Ishikawa (cell line): ENCODE measurements around the gene SH3RF3.

Experiments
- CEBPB ChIP-seq: IDR thresholded peaks from 2 replicates; pipeline ENCODE4 v1.6.1; 2012
- CREB1 ChIP-seq: IDR thresholded peaks from 2 replicates; pipeline ENCODE4 v1.6.1; 2012; ENCODE audit warnings: low read depth
- EGR1 ChIP-seq: IDR thresholded peaks from 2 replicates; pipeline ENCODE4 v1.6.1; 2012
- EP300 ChIP-seq: IDR thresholded peaks from 2 replicates; pipeline ENCODE4 v1.6.1; 2012; ENCODE audit warnings: borderline replicate concordance
- FOXM1 ChIP-seq: IDR thresholded peaks from 2 replicates; pipeline ENCODE4 v1.6.1; 2012; ENCODE audit warnings: low read depth, borderline replicate concordance
- MAX ChIP-seq: IDR thresholded peaks from 2 replicates; pipeline ENCODE4 v1.6.1; 2012
- NFIC ChIP-seq: IDR thresholded peaks from 2 replicates; pipeline ENCODE4 v1.6.1; 2012
- RAD21 ChIP-seq: IDR thresholded peaks from 2 replicates; pipeline ENCODE4 v1.6.1; 2012; ENCODE audit warnings: low read depth
- REST ChIP-seq: IDR thresholded peaks from 2 replicates; pipeline ENCODE4 v1.6.1; 2012; ENCODE audit warnings: low read depth, mild to moderate bottlenecking
- TAF1 ChIP-seq: IDR thresholded peaks from 2 replicates; pipeline ENCODE4 v1.6.1; 2012; ENCODE audit warnings: low read depth, mild to moderate bottlenecking
- TCF12 ChIP-seq: IDR thresholded peaks from 2 replicates; pipeline ENCODE4 v1.6.1; 2012; ENCODE audit warnings: low read depth
- TEAD4 ChIP-seq: IDR thresholded peaks from 2 replicates; pipeline ENCODE4 v1.6.1; 2012
- USF1 ChIP-seq: IDR thresholded peaks from 2 replicates; pipeline ENCODE4 v1.6.1; 2012
- YY1 ChIP-seq: IDR thresholded peaks from 2 replicates; pipeline ENCODE4 v1.6.1; 2012; ENCODE audit warnings: low read depth
- ZBTB7A ChIP-seq: IDR thresholded peaks from 2 replicates; pipeline ENCODE4 v1.6.1; 2012; ENCODE audit warnings: low read depth

The SH3RF3 gene

GRCh38 chr2:109335631-109336176 lies 206.7 kb downstream of the SH3RF3 start:
- TF ChIP-seq REST (no peak), CEBPB (no peak), EP300 (no peak), ZBTB7A (no peak), NFIC (no peak), RAD21 (no peak)

GRCh38 chr2:109336296-109336695 lies 207.3 kb downstream of the SH3RF3 start:
- TF ChIP-seq YY1 = no peak
- no peak for TF ChIP-seq TCF12
- no peak for TF ChIP-seq TEAD4
- TF ChIP-seq TAF1 = no peak
- TF ChIP-seq RAD21 = no peak
- TF ChIP-seq REST = no peak
- TF ChIP-seq USF1 = no peak
- TF ChIP-seq NFIC = no peak
- no peak for TF ChIP-seq ZBTB7A
- TF ChIP-seq EGR1 = no peak
- TF ChIP-seq CREB1 = no peak
- TF ChIP-seq FOXM1 = no peak
- no peak for TF ChIP-seq MAX
- no peak for TF ChIP-seq CEBPB
- no peak for TF ChIP-seq EP300

- TF ChIP-seq YY1 = no peak
- TF ChIP-seq CREB1 = no peak
- no peak for TF ChIP-seq NFIC
- TF ChIP-seq TEAD4 = no peak
- TF ChIP-seq TCF12 = no peak
- no peak for TF ChIP-seq REST
- TF ChIP-seq TAF1 = no peak
- TF ChIP-seq USF1 = no peak
- no peak for TF ChIP-seq MAX
- no peak for TF ChIP-seq RAD21
- TF ChIP-seq CEBPB = no peak
- TF ChIP-seq EGR1 = no peak
- TF ChIP-seq ZBTB7A = no peak
- TF ChIP-seq EP300 = no peak
- no peak for TF ChIP-seq FOXM1
These were observed 208.2 kb downstream of the SH3RF3 start for GRCh38 chr2:109337221-109337620.

GRCh38 chr2:109339519-109339966 lies 210.5 kb downstream of the SH3RF3 start:
- TF ChIP-seq FOXM1 = no peak
- TF ChIP-seq YY1 = no peak
- no peak for TF ChIP-seq CEBPB
- TF ChIP-seq USF1 = no peak
- TF ChIP-seq MAX = no peak
- no peak for TF ChIP-seq NFIC
- no peak for TF ChIP-seq ZBTB7A
- no peak for TF ChIP-seq EGR1
- TF ChIP-seq TEAD4 = no peak
- no peak for TF ChIP-seq RAD21
- TF ChIP-seq TAF1 = no peak
- TF ChIP-seq CREB1 = no peak
- TF ChIP-seq EP300 = no peak
- no peak for TF ChIP-seq REST
